GM12892 (cell line): Measurements from ENCODE around the gene BCL2L11.
A peak's percentile ranks its signal among the peaks of the same experiment; 100 is the strongest.

Experiments
- DNase-seq: peaks from one replicate; pipeline ENCODE4 v3.0.0; 2011; ENCODE audit not compliant: insufficient read length
- FAIRE-seq: peaks from 2 replicates; lab custom pipeline; 2011; peaks lifted over from hg19 to GRCh38; lab: Jason Lieb, UNC
- POLR2A ChIP-seq: IDR thresholded peaks from 2 replicates; pipeline ENCODE4 v1.6.1; 2011; ENCODE audit warnings: low read depth, low read length, control low read depth
- POLR2AphosphoS5 ChIP-seq: IDR thresholded peaks from 2 replicates; pipeline ENCODE4 v1.6.1; 2011; ENCODE audit warnings: low read depth, low read length, control low read depth
- TAF1 ChIP-seq: IDR thresholded peaks from 2 replicates; pipeline ENCODE4 v1.6.1; 2011; ENCODE audit warnings: low read depth, mild to moderate bottlenecking, control low read depth, low read length, borderline replicate concordance

Gene BCL2L11

DNA sequence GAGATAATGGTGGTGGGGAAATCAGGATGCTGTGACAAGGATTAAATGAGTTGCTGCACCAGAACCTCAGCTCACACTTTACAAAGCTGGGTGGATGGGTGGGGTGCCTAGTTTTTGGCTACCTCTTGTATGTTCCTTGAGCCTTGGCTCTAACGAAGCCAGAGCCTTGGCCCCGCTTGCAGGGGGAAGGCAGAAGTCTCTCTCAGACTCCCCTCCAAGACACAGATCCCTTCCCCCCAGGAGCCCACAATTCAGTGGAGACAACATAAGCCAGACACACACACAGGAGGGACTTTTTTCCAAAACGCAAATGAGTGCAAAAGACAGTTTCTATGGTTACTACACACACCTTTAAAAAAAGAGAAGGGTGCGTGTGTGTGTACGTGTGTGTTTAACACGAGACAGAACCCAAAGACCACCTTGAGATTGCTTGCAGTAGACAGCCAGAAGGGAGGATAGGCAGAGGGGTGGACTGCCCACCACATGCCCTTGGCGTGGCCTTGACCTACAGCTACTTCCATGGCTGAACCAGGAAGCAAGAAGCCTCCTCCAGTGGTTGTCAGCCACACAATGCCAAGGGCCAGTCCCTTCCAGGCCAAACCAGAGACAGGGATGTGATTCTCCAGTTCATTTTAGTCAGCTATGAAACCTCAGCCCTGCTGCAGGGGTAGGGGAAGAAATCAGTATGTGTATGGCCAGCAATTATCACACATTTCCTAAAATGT, 70.3 kb downstream of the BCL2L11 start:
- TF ChIP-seq POLR2A, result no peak
- TF ChIP-seq TAF1, result no peak
- no peak for TF ChIP-seq POLR2AphosphoS5
- FAIRE-seq (no peak), DNase-seq (no peak)

DNA sequence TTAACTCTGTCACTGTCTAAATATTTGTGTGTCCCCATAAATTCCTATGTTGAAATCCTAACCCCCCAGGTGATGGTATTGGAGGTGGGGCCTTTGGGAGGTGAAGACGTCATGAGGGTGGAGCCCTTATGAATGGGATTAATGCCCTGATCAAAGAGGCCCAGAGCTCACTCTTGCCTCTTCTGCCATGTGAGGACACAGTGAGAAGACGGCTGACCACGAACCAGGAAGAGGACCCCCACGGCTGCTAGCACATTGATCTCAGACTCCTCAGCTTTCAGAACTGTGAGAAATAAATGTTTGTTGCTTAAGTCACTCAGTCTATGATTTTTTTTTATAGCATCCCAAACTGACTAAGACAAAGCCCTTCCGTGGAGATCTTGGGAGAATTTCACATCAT, 71.2 kb downstream of the BCL2L11 start:
- FAIRE-seq, result no peak
- no peak for DNase-seq
- TF ChIP-seq POLR2AphosphoS5, result no peak
- no peak for TF ChIP-seq POLR2A
- no peak for TF ChIP-seq TAF1

DNA sequence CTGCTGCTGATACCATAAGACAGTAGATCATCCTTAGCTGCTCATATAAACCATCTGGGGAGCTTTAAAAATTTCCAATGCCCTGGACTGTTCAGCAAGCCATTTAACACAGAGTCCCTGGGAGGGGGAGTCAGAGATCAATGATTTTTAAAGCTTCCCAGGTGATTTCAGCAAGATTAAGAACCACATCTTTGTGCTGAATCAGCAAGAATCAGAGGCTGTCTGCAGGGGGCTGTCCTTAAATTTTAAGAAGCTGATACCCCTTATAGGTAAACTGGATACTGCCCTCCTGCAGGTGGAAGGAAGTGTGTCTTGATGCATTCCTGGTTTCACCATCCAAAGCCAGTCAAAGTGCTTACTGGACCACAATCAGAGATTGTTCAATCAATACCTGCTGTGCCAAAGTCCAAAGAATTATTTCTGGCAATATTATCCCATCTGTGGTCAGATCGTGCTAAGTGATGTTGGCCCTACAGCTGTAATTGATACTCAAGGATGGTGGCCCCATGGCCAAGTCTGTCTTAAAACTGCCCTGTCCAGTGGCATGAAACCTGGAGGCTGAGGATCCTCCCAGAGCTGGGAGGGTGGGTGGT, 72.2 kb downstream of the BCL2L11 start:
- DNase-seq (no peak), FAIRE-seq (no peak)
- no peak for TF ChIP-seq POLR2A
- no peak for TF ChIP-seq POLR2AphosphoS5
- no peak for TF ChIP-seq TAF1

DNA sequence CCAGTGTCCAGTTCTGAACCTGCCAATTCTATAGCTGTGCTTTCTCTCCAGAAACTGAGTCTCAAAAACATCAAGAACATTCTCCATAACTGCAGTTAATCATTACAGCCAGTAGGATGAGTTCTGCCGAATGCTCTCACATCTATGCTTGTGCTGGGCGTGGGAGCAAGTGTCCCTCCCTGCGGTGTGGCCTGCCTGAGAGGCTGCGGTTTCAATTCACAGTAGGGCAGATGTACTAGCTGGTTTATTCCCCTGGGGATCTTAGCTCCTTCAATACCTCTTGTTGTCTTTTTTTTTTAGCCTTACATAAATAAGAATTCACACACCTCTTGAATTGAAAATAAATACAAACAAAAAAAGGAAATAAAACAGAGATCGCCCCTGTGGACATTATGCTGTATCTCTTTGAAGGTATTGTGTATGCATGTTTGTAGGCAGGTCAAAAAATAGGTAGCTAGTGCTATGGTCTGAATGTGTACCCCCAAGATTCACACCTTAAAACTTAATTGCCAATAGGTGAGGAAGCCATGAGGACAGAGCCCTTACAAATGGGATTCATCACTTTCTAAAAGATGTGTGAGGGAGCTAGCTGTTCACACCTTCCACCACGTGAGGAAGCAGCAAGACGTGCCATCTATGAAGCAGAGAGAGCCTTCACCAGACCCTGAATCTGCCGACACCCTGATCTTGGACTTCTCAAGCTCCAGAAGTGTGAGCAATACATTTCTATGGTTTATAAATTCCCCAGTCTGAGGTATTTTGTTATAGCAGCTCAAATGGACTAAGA, 74.3 kb downstream of the BCL2L11 start:
- DNase-seq (peak; percentile 49), FAIRE-seq (peak; percentile 53)
- TF ChIP-seq TAF1 (no peak), POLR2A (no peak), POLR2AphosphoS5 (no peak)

DNA sequence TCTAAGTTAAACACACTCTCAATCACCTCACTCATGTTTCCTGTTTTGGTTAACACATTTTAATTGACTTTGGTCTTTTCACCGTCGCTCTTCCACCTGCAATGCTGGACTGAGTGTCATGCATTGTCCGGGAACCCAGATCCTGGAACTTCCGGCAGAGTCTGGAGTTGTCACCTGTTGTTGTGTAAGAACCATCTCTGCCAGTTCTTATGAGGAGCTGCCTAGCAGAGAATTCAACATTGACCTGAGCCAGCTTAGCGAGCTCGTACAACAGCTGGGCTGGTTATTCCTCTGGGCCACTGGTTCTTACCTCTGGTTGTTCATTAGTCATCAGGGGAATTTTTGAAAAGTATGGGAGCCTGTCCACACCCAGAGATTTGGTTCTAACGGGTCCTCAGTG, 75.7 kb downstream of the BCL2L11 start:
- FAIRE-seq (no peak), DNase-seq (no peak)
- TF ChIP-seq POLR2A (no peak), POLR2AphosphoS5 (no peak), TAF1 (no peak)

DNA sequence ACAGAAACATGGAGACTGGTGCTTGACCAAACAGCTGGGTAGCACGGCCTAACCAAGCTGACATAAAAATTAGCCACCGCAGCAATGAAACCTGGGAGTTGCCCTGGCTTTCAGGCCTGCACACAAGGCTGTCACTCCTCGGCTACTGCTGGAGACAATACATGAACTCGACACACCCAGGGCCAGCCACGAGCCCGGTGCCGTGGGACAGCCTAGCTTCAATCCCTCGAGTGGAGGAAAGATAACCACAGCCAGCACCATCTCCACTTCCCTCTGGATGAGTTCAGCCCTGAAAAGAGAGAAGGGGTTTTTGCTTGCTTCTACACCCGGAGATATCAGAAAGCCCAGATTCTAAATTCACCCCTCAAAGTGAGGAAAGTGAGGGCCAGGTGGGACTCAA, 78.0 kb downstream of the BCL2L11 start:
- TF ChIP-seq POLR2A, result no peak
- no peak for TF ChIP-seq TAF1
- TF ChIP-seq POLR2AphosphoS5, result no peak
- DNase-seq, result no peak
- FAIRE-seq, result no peak

DNA sequence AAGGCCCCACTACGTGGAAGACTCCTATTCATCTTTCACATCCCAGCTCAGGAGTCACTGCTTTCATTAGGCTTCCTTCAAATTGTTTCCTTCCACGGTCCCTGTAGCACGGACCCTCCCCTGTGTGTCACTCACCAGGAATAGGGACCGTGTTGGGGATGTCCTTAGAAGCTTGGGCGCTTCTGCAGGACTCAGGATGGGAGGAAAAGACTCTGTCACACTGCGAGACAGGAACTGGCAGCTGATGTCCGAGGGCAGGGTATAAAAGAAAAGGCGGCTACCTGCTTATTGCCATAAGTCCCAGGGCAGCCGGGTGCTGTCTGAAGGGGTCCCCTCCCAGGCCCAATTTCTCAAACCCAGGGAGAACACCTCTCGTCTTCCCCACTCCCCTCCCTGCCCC, 79.1 kb downstream of the BCL2L11 start:
- no peak for DNase-seq
- TF ChIP-seq POLR2AphosphoS5 (no peak), TAF1 (no peak), POLR2A (no peak)
- FAIRE-seq, result no peak

DNA sequence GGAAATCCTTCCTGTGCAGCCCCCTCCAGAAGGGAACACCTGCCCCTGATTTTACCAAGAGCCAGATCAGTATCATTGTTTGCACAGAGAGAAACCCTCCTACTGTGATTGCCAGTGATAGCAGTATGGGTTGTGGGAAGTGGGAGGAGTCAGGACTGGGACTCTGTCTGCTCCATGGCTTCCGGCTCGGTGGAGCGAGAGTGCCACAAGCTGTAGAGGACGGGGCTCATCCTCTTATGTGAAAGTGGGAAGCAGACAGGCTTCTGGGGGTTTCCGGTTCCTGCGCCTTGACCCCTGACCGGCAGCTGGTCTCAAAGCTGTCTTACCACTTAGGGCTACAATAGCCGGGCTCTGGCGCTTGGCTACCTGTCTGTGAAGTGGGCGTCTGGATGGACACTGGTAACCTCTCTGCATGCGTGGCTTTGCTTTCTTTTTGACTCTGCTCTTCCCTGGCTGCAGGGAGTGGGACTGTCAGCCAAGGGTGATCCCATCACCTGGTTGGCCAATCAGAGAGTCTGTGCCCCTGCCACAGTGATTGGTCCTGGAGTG, 79.7 kb downstream of the BCL2L11 start:
- no peak for DNase-seq

DNA sequence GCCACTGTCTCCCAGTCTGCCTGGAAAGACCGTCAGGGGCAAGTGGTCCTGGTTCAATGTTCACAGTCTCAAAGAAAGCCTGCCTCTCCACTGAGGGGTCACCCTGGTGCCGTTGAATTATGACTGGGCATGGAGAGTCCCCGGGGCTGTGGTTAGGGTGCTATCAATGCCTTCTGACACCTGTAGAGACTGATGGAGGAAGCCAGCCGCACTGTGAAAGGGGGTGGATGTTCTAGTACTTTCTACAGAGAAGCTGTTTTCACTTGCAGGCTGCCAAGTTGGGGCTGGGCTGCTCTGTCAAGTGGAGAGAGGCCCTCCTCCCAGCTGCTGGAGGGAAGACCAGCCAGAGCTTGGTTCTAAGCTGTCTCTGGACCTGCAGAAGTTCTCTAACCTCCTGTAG, 80.5 kb downstream of the BCL2L11 start:
- no peak for TF ChIP-seq POLR2A
- TF ChIP-seq TAF1, result 0 out of 2 replicates have a peak, but pooled peaks have one; percentile 20
- TF ChIP-seq POLR2AphosphoS5, result no peak
- FAIRE-seq (no peak), DNase-seq (no peak)

More for the DNA sequence above, 79.7 kb downstream of the BCL2L11 start:
- TF ChIP-seq POLR2A (no peak), POLR2AphosphoS5 (no peak), TAF1 (no peak)
- no peak for FAIRE-seq

DNA sequence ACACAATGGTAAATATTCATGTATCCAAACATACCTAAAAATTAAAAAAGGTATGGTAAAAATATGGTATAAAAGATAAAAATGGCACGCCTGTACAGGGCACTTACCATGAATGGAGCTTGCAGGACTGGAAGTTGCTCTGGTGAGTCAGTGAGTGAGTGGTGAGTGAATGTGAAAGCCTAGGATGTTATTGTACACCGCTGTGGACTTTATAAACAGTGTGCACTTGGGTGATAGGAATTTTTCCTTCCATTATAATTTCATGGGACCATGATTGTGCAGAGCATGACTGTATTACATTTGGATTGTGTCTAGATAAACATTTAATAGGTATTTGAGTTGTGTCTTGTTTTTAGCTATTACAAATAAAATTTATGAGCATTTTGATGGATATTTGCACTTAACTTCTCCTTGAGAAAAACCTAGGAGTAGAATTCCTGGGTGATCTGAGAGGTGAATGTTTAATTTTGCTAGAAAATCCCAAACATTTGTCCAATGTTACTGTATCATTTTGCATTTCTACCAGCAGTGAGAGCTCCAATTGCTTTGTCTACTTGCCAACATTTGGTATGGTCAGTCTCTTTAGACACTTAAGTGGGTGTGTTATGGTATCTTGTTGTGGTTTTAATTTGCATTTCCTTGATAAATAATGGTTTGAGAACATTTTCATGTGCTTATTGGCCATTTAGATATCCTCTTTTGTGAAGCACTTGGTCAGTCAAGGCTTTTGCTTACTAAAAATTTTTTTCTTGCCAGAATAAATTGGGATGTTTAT, 81.7 kb downstream of the BCL2L11 start:
- FAIRE-seq, result no peak
- no peak for DNase-seq
- TF ChIP-seq POLR2A, result no peak
- TF ChIP-seq TAF1, result no peak
- no peak for TF ChIP-seq POLR2AphosphoS5

DNA sequence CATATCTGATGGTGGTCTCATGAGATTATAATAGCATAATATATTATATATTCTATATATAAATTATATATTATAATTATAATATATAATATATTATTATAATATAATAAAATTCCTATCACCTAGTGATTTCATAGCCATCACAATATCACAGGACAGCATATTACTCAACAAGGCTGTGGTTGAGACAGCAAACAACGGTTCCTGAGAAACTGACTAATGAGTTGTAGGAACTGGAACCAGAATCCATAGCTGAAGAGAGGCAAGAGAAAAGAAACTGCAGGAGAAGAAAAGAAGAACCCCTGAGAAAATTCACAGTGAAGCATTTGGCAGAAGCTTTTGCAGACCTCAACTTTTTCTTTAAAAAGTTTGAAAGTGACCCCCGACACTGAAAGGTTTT, 84.0 kb downstream of the BCL2L11 start:
- TF ChIP-seq TAF1, result no peak
- TF ChIP-seq POLR2A, result no peak
- TF ChIP-seq POLR2AphosphoS5, result no peak
- no peak for DNase-seq
- FAIRE-seq, result no peak
